C1 segment of cervical spinal cord (tissue), 14 donors: ENCODE data around the gene F12.
A peak's percentile ranks its signal among the peaks of the same experiment; 100 is the strongest.

Source experiments
- DNase-seq, 14 donors: peaks; one replicate each; lab custom pipeline; 2025; lab: John Stamatoyannopoulos, UW

The F12 gene

DNA sequence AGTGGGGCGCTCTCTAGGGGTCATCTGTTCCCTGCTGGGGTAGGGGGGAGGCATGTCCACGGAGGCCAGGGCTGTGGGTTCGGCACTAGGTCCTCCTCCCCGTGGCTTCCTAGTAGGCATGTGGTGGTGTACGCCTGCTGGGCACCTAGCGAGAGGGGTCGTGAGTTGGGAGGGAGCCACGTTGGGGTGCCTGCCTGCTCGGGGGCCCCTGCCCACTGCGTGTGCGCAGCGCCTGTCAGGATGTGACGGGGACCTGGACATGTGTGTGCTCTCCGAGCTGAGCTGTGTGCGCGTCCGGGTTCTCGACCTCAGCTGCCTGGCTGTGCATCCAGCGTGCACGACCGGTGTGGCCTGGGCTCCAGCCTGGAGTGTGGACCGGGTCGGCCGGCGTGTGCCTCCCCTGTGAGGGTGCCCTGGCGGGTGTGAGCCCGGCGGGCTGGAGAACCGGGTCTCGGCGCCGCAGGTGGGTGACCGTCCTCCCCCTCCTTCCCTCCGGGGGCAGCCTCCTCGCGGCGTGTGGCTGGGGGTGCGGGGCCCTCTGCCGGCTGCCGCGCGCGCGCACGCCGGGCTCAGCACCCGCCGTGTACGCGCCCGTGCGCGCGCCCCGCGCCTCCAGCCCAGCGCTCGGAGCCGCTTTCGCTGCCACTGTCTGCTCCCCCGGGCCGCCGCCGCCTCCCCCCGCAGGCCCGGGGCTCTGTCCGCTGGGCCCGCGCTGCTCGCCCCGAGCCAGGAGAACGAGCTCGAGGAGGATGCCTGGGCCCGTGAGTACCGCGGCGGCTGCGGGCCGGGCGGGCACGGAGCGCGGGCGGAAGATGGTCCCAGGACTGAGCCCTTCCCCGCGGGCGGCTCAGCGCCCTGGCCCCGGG is 37.1 kb upstream of the F12 start, which contains the start of gene PRR7:
TSS of gene PRR7 (plus strand) at position 615 of the 866 bp plus-strand sequence. CDS start 8,254 bp downstream, outside the sequence.
- peak in 12 of 14 donors; percentile 44 to 82 (median 56) for DNase-seq

DNA sequence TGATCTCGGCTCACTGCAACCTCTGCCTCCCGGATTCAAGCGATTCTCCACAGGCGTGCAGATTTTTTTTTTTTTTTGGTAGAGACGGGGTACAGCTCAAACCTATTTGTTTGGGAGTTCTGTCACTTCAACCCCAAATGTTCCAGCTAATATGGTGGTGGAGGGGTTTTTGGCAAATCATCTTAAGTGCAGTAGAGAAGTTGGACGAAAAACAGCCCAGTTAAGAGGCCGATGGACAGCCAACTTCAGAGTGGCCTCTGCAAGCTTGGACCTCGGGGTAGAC is 36.5 kb upstream of the F12 start:
- no peak for DNase-seq

DNA sequence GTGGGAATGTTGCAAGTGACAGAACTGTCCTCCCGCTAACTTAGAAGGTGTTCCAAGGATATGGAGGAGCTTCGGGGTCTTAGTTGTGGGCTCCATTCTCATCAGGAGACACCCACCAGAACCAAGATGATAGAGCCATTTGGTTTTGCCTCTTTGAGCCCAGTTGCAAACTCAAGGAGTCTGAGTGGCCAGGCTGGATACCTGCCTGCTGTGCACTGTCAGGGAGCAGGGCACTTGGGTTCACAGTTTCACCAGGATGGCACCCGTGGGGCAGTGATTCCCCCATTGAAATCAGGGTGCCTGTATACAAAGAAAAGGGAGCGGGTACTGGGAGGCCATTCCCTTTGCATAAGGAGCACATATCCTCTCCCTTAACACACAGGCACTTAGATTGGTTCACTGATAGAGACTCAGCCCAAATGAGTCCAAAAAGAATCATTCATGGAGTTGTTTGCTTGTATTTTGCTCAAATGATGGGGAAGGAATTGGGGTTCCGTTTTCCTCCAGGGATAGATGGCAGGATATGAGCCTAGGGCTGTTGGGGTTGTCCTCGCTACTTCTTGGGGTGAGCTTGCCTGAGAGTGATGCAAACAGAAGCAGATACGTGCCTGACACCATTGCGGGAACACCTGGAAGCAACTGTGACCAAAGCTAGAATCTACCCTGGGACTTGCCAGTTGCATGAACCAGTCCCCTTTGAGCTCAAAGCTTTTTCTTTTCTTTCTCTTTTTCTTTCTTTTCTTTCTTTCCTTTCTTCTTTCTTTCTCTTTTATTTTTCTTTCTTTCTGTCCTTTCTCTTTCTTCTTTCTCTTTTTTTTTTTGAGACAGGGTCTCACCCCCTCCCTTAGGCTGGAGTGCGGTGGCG is 35.9 kb upstream of the F12 start:
- DNase-seq: no peak

DNA sequence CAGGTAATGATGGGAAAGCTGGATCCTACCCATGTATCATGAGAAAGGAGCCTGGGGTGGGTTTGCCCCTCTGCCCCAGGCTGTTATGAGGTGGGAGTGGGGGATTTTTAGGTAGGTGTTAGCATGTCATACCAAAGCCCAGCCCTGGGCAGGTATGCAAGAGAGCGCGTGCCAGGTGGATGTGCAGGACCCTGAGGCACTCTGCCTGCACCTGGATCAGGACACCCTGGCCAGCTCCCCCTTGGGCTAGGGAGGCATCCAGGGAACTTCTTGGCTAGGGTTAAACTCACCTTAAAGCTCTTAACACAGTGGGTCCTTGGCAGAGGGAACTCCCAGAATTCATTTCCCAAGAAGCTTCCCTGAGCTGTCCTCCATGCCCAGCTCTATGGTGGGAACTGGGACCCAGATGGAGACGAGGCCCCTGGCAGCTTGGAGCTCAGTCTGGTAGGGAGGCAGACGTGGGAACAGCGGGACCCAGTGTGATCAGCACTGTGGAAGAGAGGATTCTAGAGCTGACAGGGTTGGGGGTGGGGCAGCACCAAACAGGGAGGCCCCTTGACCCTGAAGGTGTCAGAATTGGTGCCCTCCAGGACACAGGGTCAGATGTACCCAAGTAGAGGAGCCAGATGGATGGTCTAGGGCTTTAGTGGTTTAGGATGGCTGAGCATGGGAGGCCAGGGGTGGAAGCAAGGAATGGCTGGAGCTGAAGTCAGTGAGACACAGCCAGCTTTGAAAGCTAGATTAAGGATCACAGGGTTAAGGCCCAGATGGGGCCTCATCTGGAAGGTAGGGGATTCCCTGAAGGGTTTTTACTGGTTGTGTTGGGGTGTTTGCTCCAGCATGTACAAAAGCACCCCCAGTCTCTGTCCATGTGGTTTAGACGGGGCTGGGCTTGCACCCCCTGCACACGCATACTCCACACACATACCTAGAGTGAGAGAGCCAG is 35.0 kb upstream of the F12 start:
- DNase-seq: no peak

DNA sequence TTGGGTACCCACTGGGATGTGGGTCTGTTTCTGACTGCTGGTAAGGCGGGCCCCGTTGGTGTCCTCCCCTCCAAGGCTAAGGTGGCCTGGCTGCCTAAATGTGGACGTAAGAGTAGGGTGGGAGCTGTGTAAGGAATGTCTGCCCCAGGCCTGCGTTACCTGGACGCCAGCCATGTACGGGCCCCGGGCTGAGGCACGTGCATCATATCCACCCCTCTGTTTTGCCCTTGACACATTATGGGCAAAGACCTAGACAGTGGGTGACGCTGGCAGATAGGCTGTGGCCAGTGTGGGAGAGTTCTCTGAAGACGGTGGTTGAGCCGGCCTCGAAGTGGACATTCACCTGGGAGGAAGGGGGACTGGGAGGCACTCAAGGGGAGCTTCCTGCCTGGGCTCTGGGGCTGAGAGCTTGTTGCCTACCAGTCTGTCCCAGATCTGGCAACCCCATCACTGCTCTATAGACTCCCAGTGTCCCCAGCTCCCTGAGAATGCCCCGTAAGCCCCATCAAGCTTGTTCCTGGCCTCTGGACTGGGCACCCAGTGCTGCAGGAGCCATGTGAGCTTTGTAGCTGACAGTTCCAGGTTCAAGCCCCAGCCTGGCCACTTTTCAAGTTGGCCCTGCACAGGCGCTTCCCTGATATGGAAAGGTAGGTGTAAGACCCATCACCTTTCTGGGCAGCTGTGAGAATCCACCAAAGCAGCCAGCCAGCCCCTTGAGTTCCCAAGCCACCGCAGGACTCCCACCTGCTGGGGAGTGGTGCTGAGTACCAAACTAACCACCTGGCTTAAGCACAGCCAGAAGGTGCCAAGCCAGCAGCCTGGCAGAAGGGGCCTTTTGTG is 34.0 kb upstream of the F12 start:
- DNase-seq: no peak

DNA sequence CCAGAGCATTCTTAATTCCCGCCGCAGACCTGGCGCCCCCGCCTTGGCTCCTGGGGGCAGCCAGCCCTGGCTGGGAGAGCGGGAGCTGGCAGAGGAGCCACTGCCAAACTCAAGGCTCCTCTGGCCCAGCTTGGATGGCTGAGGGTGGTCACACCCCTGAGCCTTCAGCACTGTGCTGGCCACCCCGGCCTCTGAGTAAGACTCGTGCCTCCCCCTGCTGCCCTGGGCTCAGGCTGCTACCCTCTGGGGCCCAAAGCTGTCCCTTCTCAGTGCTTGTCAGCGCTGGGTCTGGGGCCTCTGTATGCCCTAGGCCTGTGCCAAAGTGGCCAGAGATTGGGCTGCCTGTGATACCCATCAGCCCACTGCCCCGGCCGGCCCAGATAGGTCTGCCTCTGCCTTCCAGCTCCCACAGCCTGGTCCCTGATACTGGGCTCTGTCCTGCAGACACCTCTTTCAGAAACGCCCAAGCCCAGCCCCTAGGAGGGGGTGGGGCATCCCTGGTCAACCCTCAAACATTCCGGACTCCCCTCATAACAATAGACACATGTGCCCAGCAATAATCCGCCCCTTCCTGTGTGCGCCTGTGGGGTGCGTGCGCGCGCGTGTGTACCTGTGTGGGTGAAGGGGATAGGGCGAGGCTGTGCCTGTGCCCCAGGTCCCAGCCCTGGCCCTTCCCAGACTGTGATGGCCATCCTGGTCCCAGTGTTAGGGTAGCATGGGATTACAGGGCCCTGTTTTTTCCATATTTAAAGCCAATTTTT is 32.9 kb upstream of the F12 start:
- DNase-seq: no peak

DNA sequence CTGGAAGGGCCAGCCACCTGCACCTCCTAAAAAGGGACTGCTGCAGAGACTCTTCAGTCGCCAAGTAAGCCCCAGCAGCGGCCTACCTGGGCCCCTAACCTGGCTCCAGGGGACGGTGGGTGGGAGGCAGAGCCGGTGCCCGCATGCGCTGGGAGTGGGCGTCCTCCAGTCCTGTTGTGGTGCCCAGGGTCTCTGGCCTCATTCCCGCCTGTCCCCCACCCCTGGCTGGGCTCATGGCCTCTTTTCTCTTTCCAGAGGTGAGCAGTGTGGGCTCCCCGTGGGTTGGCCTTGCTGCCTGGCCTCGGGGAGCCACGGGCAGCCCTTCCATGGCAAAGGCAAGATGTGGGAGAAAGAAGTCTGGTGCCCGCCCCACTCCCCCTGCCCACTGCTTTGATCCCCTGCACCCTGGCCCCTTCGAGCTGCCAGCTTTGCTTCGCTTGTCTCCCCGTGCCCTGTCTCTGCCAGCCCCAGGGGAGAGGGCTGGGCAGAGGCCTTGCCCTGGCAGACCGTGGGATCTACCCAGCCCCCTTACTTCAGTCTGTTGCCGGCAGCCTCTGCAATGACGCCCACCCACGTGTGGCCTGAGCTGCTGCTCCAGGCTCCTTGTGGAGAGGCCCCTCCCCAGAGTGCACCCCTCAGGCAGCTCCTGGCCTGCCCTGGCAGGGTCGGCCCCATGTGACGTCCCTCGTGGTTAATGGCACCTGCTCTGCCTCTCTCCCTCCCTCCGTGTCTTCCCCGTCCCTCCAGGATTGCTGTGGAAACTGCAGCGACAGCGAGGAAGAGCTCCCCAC is 31.8 kb upstream of the F12 start:
- no peak for DNase-seq

DNA sequence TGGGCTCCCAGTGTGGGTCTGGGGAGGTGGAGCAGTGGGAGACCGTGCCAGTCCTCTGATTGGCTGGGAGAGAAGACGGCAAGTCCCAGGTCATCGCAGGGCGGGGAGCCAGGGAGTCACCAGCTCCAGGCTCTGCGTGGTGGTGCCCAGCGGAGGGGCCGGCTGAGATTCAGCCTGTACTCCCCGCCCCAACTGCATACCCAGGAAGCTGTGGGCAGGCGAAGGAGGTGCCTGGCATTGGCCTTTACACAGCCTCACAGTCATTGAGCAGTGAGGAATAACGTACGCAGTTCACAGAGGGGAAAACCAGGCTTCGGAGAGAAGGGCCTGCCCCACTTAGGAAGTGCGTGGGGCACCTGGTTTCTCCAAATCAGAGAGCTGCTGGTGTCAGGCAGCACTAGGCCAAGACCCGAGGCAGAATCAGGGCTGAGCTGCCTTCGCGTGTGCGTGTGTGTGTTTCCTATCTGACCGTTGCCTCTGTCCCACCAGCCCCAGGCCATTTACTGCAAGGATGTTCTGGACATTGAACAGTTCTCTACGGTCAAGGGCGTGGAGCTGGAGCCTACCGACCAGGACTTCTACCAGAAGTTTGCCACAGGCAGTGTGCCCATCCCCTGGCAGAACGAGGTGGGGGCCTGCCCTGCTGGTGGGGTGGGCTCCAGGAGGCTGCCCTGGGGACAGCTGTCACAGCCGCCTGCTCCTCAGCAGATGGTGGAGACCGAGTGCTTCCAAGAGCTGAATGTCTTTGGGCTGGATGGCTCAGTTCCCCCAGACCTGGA is 31.0 kb upstream of the F12 start:
- DNase-seq: no peak

DNA sequence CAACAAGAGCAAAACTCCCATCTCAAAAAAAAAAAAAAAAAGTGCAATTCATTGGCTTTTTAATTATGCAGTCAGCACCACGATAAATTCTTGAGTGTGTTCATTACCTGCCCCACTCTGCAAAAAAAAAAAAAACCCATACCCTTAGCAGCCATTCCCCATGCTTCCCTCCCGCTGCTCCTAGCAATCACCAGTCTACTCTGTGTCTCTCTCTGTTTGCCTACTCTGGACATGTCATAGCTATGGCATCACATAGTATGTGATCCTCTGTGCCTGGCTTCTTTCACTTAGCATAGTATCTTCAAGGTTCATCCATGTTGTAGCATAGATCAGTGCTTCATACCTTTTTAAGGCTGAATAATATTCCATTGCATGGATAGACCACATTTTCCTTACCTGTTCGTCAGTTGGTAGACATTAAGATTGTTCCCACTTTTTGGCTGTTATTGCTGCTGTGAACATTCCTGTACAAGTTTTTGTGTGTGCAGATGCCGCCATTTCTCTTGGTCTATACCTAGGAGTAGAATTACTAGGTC is 30.2 kb upstream of the F12 start:
- DNase-seq: no peak

DNA sequence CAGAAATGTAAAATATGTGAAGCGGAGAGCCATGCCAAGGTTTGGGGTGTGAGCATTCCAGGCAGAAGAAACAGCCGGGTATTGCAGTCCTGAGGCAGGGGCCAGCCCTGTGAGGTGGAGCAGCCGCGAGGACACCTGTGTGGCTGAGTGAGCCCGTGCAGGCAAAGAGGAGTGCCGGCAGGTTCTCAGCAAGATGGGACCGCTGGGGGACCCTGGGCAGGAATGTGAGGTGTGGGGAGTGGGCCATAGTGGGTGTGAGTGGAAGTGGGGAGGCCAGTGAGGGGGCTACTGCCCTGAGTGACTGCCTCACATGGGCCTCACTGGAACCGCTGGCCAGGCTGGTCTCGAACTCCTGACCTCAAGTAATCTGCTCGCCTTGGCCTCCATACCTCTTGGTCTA is 29.1 kb upstream of the F12 start:
- no peak for DNase-seq

DNA sequence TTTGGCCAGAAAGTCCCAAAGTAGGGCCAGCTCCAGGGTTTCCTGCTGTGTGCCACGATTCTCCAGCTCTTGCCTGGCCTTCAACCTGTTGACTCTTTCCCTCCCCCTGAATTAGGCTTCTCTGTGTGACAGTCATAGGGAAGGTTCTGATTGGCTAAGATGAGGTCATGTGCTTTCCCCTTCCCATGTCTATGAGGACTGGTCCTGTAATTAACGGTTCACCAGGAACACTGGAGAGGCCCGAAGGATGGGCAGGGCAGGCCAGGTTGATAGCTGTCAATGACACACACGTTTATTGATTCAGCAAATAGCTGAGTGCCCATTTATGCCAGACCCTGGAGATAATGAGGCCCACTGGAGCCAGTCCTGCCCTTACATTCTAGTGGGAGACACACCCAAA is 28.3 kb upstream of the F12 start:
- DNase-seq: no peak

DNA sequence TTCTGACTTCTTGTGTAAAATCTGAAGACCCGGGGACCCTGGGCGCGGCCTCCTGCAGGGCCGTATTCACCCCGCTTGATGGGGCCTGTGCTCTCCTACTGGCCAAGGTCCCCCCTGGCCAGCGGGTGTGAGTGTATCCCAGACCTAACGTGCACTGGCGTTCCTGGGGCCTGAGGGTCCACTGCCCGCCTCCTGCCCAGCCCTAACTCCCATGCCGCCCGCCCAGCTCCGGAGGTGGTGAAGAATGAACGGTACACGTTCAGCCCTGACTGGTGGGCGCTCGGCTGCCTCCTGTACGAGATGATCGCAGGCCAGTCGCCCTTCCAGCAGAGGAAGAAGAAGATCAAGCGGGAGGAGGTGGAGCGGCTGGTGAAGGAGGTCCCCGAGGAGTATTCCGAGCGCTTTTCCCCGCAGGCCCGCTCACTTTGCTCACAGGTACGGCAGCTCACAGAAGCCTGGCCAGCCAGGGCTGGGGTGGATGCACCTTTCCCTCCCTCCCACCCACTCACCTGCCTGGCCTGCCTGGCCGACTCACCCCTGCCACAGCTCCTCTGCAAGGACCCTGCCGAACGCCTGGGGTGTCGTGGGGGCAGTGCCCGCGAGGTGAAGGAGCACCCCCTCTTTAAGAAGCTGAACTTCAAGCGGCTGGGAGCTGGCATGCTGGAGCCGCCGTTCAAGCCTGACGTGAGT is 26.6 kb upstream of the F12 start:
- no peak for DNase-seq

DNA sequence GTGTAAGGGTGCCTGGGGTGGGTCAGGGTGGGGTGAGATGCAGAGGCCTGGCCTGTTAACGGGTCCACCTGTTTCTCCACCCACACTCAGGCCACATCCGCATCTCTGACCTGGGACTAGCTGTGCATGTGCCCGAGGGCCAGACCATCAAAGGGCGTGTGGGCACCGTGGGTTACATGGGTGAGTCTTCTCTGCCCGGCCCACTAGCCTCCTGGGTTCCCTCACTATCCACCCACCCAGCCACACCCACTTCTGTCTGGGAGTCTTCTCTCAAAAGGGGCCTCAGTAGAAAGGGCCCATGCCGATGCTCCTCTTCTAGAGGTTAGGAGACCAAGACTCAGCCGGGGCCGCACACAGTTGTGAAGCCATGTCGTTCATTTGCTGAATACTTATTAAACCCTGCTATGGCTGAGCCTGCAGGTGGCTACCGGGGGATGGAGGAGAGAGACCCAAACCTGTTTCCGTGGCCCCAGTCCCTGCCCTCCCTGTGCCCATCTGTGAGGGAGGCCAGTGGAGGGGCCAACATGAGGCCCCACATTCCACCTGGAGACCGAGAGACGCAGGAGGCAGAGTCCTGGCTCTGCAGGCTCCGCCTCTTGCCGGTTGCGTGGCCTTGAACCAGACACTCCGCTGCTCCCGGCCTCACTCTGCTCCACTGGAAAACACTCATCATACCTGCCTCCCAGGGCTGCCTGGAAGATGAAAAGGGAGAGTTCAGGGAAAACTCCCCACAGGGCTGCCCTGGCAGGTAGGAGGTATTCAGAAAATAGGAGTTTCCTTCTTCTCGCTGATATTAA is 25.8 kb upstream of the F12 start:
- DNase-seq: no peak

DNA sequence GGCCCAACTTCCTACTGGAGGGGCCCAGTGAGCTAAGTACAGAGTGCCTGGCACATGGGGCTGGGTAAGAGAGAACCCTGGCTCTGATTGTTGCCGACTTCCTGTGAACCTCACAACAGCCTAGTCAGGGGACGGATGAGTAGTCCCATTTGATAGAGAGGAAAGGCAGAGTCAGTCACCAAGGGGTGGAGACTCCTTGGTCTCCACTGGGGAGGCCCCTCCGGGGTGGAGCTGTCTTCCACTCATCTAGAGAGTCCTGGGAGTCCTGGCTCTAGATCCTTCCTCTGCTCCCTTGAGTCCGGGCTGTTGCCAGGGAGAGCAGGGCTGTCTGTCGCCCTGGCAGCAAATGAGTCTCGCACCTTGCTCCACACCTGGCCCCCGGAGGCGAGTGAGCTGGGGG is 25.1 kb upstream of the F12 start:
- DNase-seq: no peak

DNA sequence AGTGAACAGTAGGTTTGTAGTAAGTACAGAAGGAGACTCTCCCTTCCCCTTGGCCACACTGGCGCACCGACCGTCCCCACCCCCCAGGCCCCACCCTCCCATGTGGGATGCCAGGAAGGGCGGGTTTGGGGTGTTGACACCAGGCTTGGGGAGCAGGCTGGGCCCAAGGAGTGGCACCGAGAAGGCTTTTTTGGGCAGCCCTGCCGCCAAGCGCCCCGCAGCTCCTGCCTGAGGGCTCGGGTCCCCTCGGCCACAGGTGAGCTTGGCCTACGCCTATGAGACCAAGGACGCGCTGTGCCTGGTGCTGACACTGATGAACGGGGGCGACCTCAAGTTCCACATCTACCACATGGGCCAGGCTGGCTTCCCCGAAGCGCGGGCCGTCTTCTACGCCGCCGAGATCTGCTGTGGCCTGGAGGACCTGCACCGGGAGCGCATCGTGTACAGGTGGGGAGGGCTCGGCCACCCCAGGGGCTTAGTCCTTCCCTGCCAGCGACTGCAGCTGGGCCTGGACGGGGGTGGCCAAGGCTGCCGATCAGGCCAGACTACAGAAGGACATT is 24.4 kb upstream of the F12 start:
- no peak for DNase-seq
